GM23338 (cell line): ENCODE measurements around the gene PCDH12. TPM values are rescaled to one million over a fixed set of nuclear protein-coding genes. Genes with fewer than 3 reads are reported as not detected.

Source experiments
- ATAC-seq: fragments of 200-7000 bp; cut with Tn5 transposase; 3 replicates; pipeline ENCODE4 v1.9.1; 2020
- DNase-seq: peaks from one replicate; pipeline ENCODE4 v3.0.0-alpha.2; 2015; ENCODE audit warnings: low spot score
- H2AFZ ChIP-seq: fragments of 200-600 bp; sonication (generic); 2 replicates; pipeline ENCODE4 v1.8.0; 2016; ENCODE audit warnings: antibody characterized with exemption, mild to moderate bottlenecking, moderate library complexity
- H3F3A ChIP-seq: fragments of 200-600 bp; sonication (generic); replicated peaks from 2 replicates; pipeline ENCODE4 v1.8.0; 2017; ENCODE audit warnings: antibody characterized with exemption, mixed run types, low read depth
- H3K27ac ChIP-seq: fragments of 200-600 bp; sonication (generic); 2 replicates; pipeline ENCODE4 v1.6.1; 2016; ENCODE audit warnings: low read depth
- H3K27me3 ChIP-seq: fragments of 200-600 bp; sonication (generic); 2 replicates; pipeline ENCODE4 v1.8.0; 2016; ENCODE audit warnings: mild to moderate bottlenecking, mixed run types, moderate library complexity; ENCODE audit not compliant: insufficient read depth
- H3K36me3 ChIP-seq: fragments of 200-600 bp; sonication (generic); 2 replicates; pipeline ENCODE4 v1.8.0; 2016; ENCODE audit warnings: mild to moderate bottlenecking; ENCODE audit not compliant: insufficient read depth
- H3K4me1 ChIP-seq: fragments of 200-600 bp; sonication (generic); 2 replicates; pipeline ENCODE4 v1.8.0; 2016; ENCODE audit warnings: mild to moderate bottlenecking, moderate library complexity; ENCODE audit not compliant: insufficient read depth
- H3K4me2 ChIP-seq: fragments of 200-600 bp; sonication (generic); 2 replicates; pipeline ENCODE4 v1.7.1; 2017; ENCODE audit warnings: mixed run types
- H3K4me3 ChIP-seq: fragments of 200-600 bp; sonication (generic); 2 replicates; pipeline ENCODE4 v1.6.1; 2016; ENCODE audit warnings: mixed run types
- H3K79me2 ChIP-seq: fragments of 200-600 bp; sonication (generic); replicated peaks from 2 replicates; pipeline ENCODE4 v1.8.0; 2017; ENCODE audit warnings: mild to moderate bottlenecking; ENCODE audit not compliant: insufficient read depth
- H3K9me2 ChIP-seq: fragments of 200-600 bp; sonication (generic); 2 replicates; pipeline ENCODE4 v1.8.0; 2017; ENCODE audit not compliant: insufficient read depth
- H4K20me1 ChIP-seq: fragments of 200-600 bp; sonication (generic); replicated peaks from 2 replicates; pipeline ENCODE4 v1.8.0; 2017; ENCODE audit warnings: mild to moderate bottlenecking; ENCODE audit not compliant: insufficient read depth
- H3K27ac Mint-ChIP-seq: 2 replicates; pipeline ENCODE4 v1.8.0; 2020; ENCODE audit warnings: inconsistent platforms, mild to moderate bottlenecking, moderate library complexity, mixed read lengths
- H3K27me3 Mint-ChIP-seq: 3 replicates; pipeline ENCODE4 v1.8.0; 2022; ENCODE audit warnings: low read depth, mild to moderate bottlenecking, moderate library complexity, mixed read lengths, inconsistent platforms; ENCODE audit not compliant: insufficient read depth, poor library complexity
- H3K36me3 Mint-ChIP-seq: 3 replicates; pipeline ENCODE4 v1.8.0; 2021; ENCODE audit warnings: low read depth, mild to moderate bottlenecking, inconsistent platforms, moderate library complexity, mixed read lengths
- H3K4me1 Mint-ChIP-seq: 3 replicates; pipeline ENCODE4 v1.8.0; 2020; ENCODE audit warnings: mild to moderate bottlenecking, inconsistent platforms, mixed read lengths
- H3K4me3 Mint-ChIP-seq: 3 replicates; pipeline ENCODE4 v1.8.0; 2021; ENCODE audit warnings: moderate library complexity, mild to moderate bottlenecking, inconsistent platforms, mixed read lengths
- H3K9me3 Mint-ChIP-seq: 3 replicates; pipeline ENCODE4 v1.8.0; 2020; ENCODE audit warnings: moderate library complexity, mild to moderate bottlenecking, inconsistent platforms, mixed read lengths
- CREB1 ChIP-seq: fragments of 250-450 bp; sonication (Bioruptor Pico); IDR thresholded peaks from 2 replicates; pipeline ENCODE4 v1.5.0; 2020; ENCODE audit warnings: low read depth, mild to moderate bottlenecking, moderate library complexity
- CTCF ChIP-seq, 2 experiments: fragments of 200-600 bp in 1 of 2; sonication (generic) in 1 of 2; conservative IDR thresholded peaks; 2 replicates each; pipeline versions ENCODE4 v1.5.1 to v1.6.1; 2016 to 2017; ENCODE audit warnings: antibody characterized with exemption in 2 of 2, low read depth in 2 of 2, mild to moderate bottlenecking in 2 of 2, moderate library complexity in 1 of 2
- ETS1 ChIP-seq: IDR thresholded peaks from 2 replicates; pipeline ENCODE4 v1.6.1; 2016; ENCODE audit warnings: antibody characterized with exemption
- EZH2 ChIP-seq: fragments of 200-600 bp; sonication (generic); IDR thresholded peaks from one replicate; pipeline ENCODE4 v1.8.0; 2017; ENCODE audit warnings: antibody characterized with exemption, mild to moderate bottlenecking, low read depth; ENCODE audit not compliant: unreplicated experiment
- EZH2phosphoT487 ChIP-seq: fragments of 200-600 bp; sonication (generic); IDR thresholded peaks from one replicate; pipeline ENCODE4 v1.8.1; 2018; ENCODE audit warnings: antibody characterized with exemption; ENCODE audit not compliant: unreplicated experiment
- JUNB ChIP-seq: IDR thresholded peaks from one replicate; pipeline ENCODE4 v1.6.1; 2016; ENCODE audit warnings: antibody characterized with exemption; ENCODE audit not compliant: unreplicated experiment
- NANOG ChIP-seq: IDR thresholded peaks from 2 replicates; pipeline ENCODE4 v1.6.1; 2016; ENCODE audit warnings: antibody characterized with exemption, borderline replicate concordance
- POLR2AphosphoS5 ChIP-seq: IDR thresholded peaks from 2 replicates; pipeline ENCODE4 v1.6.1; 2016; ENCODE audit warnings: antibody characterized with exemption, low read depth
- REST ChIP-seq: IDR thresholded peaks from one replicate; pipeline ENCODE4 v1.6.1; 2018; ENCODE audit warnings: antibody characterized with exemption; ENCODE audit not compliant: unreplicated experiment
- STAT1 ChIP-seq: IDR thresholded peaks from one replicate; pipeline ENCODE4 v1.6.1; 2016; ENCODE audit warnings: antibody characterized with exemption; ENCODE audit not compliant: unreplicated experiment
- ZNF114 ChIP-seq: fragments of 250-450 bp; sonication (Bioruptor Pico); IDR thresholded peaks from 2 replicates; pipeline ENCODE4 v1.5.0; 2020; ENCODE audit warnings: mild to moderate bottlenecking, moderate library complexity
- ZNF331 ChIP-seq: fragments of 250-450 bp; sonication (Bioruptor Pico); IDR thresholded peaks from 2 replicates; pipeline ENCODE4 v1.5.0; 2020; ENCODE audit warnings: low read depth, mild to moderate bottlenecking, moderate library complexity
- ZNF462 ChIP-seq: fragments of 250-450 bp; sonication (Bioruptor Pico); IDR thresholded peaks from 2 replicates; pipeline ENCODE4 v1.5.0; 2020; ENCODE audit warnings: mild to moderate bottlenecking, moderate library complexity
- polyA plus RNA-seq: library from polyadenylated mRNA; unstranded; fragments of >200 nt; fragmentation: Nextera tagmentation; extraction: Ambion mirVana; gene quantifications from 2 replicates; pipeline ENCODE4 v1.2.1, GENCODE V29; 2016
- total RNA-seq: library from RNA; depleted of rRNA; stranded (reverse); fragments of >200 nt; shearing (Covaris generic); gene quantifications from 2 replicates; pipeline ENCODE4 v1.2.3, GENCODE V29; 2014

PCDH12 gene
- total and polyA plus RNA-seq, 2 experiments from 2014 or later = 0.14 to 0.29 TPM

GRCh38 chr5:141961466-141961865 lies 3.5 kb upstream of the PCDH12 start:
- TF ChIP-seq NANOG (no peak), POLR2AphosphoS5 (no peak), JUNB (no peak), CTCF (conservative IDR thresholded peaks at IDR 0.05; ENCODE audit: low read depth in 2 of 2) (no peak), CREB1 (CRISPR knock-in tag) (no peak), EZH2phosphoT487 (no peak), ETS1 (no peak), ZNF462 (CRISPR knock-in tag) (no peak), STAT1 (no peak), EZH2 (no peak), REST (no peak), ZNF331 (CRISPR knock-in tag) (no peak), ZNF114 (no peak)
- no peaks in the 10 kb centered on the region for H3K36me3 Mint-ChIP-seq
- H3K9me2 ChIP-seq = no peaks in the 10 kb centered on the region
- no peaks in the 10 kb centered on the region for H3K79me2 ChIP-seq
- no peak overlapping the region for H3K4me3 Mint-ChIP-seq
- no peaks in the 10 kb centered on the region for H3K9me3 Mint-ChIP-seq
- no peak overlapping the region for H3K4me2 ChIP-seq
- no peak overlapping the region for H3K27ac ChIP-seq
- no peak overlapping the region; the same call in 1 of the 2 replicates for H3K27ac Mint-ChIP-seq
- peaks cover 3% of the 10 kb centered on the region for H3K27me3 Mint-ChIP-seq
- no peak overlapping the region for H3K4me3 ChIP-seq
- ATAC-seq (no peak), DNase-seq (no peak)
- no peak overlapping the region for H2AFZ ChIP-seq
- H3K27me3 ChIP-seq = no peaks in the 10 kb centered on the region
- H3F3A ChIP-seq = no peaks in the 10 kb centered on the region
- H3K4me1 Mint-ChIP-seq = peaks cover 37% of the 10 kb centered on the region
- H3K4me1 ChIP-seq = peaks cover 16% of the 10 kb centered on the region; the same call in 1 of the 2 replicates
- H4K20me1 ChIP-seq = no peaks in the 10 kb centered on the region
- no peaks in the 10 kb centered on the region for H3K36me3 ChIP-seq
